Kidney (tissue), 14 donors: ENCODE measurements around the gene SLC3A2. TPM values are rescaled to one million over a fixed set of nuclear protein-coding genes. Genes with fewer than 3 reads are reported as not detected.
A peak's percentile ranks its signal among the peaks of the same experiment; 100 is the strongest.

Experiments used
- DNase-seq, 5 donors: peaks; one replicate each; pipeline ENCODE4 v3.0.0-alpha.2; 2013 to 2020
- FAIRE-seq: peaks from 2 replicates; lab custom pipeline; 2012; peaks lifted over from hg19 to GRCh38; lab: Jason Lieb, UNC
- H3K27ac ChIP-seq, 2 donors: one replicate each; pipeline ENCODE4 v1.7.0; 2013; ENCODE audit warnings: low read depth in 2 of 2, low read length in 2 of 2, inconsistent platforms in 1 of 2
- H3K27me3 ChIP-seq: one replicate; pipeline ENCODE4 v1.7.1; 2013; ENCODE audit warnings: low read length, inconsistent platforms; ENCODE audit not compliant: control insufficient read depth, insufficient read depth
- H3K36me3 ChIP-seq, 3 donors: one replicate each; pipeline versions ENCODE4 v1.7.0 to v1.7.1; 2013; ENCODE audit warnings: low read length in 3 of 3, control low read depth in 1 of 3, inconsistent platforms in 1 of 3; ENCODE audit not compliant: insufficient read depth in 3 of 3, control insufficient read depth in 2 of 3
- H3K4me1 ChIP-seq, 3 donors: one replicate each; pipeline versions ENCODE4 v1.7.0 to v1.7.1; 2013; ENCODE audit warnings: low read length in 3 of 3, inconsistent platforms in 1 of 3, low read depth in 1 of 3; ENCODE audit not compliant: control insufficient read depth in 2 of 3, insufficient read depth in 2 of 3
- H3K4me3 ChIP-seq, 3 donors: one replicate each; pipeline versions ENCODE4 v1.7.0 to v1.8.1; 2013; ENCODE audit warnings: low read length in 3 of 3, control low read depth in 1 of 3, inconsistent platforms in 1 of 3
- H3K9ac ChIP-seq, 3 donors: one replicate each; pipeline versions ENCODE4 v1.7.0 to v1.7.1; 2013; ENCODE audit warnings: low read length in 3 of 3, control low read depth in 1 of 3, inconsistent platforms in 1 of 3
- H3K9me3 ChIP-seq, 3 donors: one replicate each; pipeline versions ENCODE4 v1.7.0 to v1.7.1; 2013; ENCODE audit warnings: low read length in 3 of 3, control low read depth in 1 of 3, inconsistent platforms in 1 of 3; ENCODE audit not compliant: control insufficient read depth in 2 of 3, insufficient read depth in 1 of 3
- CTCF ChIP-seq: IDR thresholded peaks from 3 replicates; pipeline ENCODE4 v1.5.1; 2012; ENCODE audit warnings: mild to moderate bottlenecking, moderate library complexity, borderline replicate concordance; ENCODE audit not compliant: insufficient read depth; ENCODE audit errors: extremely low read depth
- intact Hi-C: fragments of 100-400 bp; cut with DNase I; formaldehyde crosslinking; loops from one replicate; pipeline ENCODE4 v1.11.1; 2022
- polyA plus RNA-seq: library from polyadenylated mRNA; stranded (reverse); fragments of 350-450 nt; fragmentation: Illumina TruSeq; extraction: RNeasy Lipid Tissue Mini Kit (QIAGEN cat#74804); gene quantifications from one replicate; pipeline ENCODE4 v1.2.3, GENCODE V29; 2014; ENCODE audit warnings: low read depth, low replicate concordance; ENCODE audit not compliant: insufficient read depth
- total RNA-seq: library from RNA; stranded (reverse); fragmentation: NEBNext Ultra II Directional; extraction: Animal tissue kit (Norgen Biotek cat#: 25700); gene quantifications from one replicate; pipeline ENCODE4 v1.2.1, GENCODE V29; 2021
- donor health status: control.
- donor health status: control.
- donor health status: control.
- donor health status: control.
- donor health status: control.
- donor health status: DM: yes; HTN: yes; CAD: no.
- donor health status: Normal renal cell carcinoma (clear cell type).

Gene SLC3A2
- total and polyA plus RNA-seq, 2 donors from 2014 or later = 203 to 299 TPM

DNA sequence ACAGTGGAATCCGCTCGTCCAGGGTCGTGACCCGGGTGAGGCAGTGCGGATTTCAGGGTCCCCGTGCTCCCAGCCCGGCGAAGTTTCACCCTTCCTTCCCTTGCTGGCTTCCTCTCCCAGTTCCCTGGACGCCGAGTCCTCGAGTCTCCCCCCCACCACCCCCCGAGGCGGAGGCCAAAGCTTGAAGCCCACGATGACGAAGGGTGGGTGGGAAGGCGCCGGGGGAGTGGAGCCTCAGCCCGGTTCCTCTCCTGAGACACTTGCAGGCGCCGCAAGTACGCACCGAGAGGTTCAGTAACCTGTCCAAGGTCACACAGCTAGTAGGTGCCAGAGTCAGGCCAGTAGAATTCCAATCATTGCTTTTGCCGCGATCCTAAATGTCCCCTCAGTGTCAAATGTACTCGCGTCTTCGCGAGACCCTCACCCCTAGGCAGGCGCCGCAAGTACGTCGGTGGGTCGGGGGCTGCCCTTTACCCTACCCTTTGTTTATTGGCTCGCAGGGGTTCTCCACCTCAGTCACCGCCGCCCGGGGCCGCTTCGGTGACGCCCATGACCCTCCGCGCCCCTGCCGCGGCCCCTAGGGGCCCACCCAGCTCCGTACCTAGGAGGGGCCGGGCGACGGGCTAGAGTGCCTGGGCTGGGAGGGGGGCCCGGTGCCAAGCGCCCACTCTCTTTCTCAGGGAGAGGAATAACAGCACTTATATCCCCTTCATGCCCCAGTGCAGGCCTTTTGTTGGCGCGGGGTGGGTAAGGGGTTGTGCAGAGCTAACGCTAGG lies 46.2 kb downstream of the SLC3A2 start:
- DNase-seq = peak in 2 of 5 donors; percentile 53 to 68
- no peaks in the 10 kb centered on the region for H3K36me3 ChIP-seq
- no peak for FAIRE-seq
- peaks cover 31% of the 10 kb centered on the region for H3K27me3 ChIP-seq
- H3K27ac ChIP-seq = no peak overlapping the region
- H3K9ac ChIP-seq = no peak overlapping the region
- intact Hi-C loops = no loop called here
- H3K4me1 ChIP-seq = peaks cover 0 to 10% (median 0%) of the 10 kb centered on the region in 3 donors
- no peak for TF ChIP-seq CTCF
- no peaks in the 10 kb centered on the region for H3K9me3 ChIP-seq
- H3K4me3 ChIP-seq = no peak overlapping the region

DNA sequence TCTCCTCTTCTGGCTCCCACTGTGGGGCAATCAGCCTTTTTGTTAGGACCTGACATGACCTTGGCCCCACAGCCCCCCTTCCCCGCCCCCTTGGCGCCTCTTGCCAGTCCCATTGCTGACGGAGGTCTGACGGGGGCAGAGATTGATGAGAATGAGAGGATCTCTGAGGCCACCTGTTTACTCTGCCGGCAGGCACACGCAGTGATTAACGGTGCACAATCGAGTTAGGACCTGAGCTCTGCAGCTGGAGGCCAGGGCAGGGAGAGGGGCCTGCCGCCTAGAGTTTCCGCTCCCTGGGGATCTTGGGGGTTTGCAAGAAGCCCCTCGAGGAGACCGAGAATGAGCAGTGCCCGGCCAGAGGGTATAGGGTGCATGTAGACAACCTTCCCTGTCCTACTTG lies 47.3 kb downstream of the SLC3A2 start:
- H3K27me3 ChIP-seq = peaks cover 29% of the 10 kb centered on the region
- DNase-seq (peak in 2 of 5 donors; percentile 28 to 76), FAIRE-seq (no peak)
- no peaks in the 10 kb centered on the region for H3K9me3 ChIP-seq
- H3K27ac ChIP-seq = no peak overlapping the region
- TF ChIP-seq CTCF = no peak
- H3K9ac ChIP-seq = no peak overlapping the region
- no peaks in the 10 kb centered on the region for H3K36me3 ChIP-seq
- intact Hi-C loops = no loop called here
- H3K4me3 ChIP-seq = no peak overlapping the region
- peaks cover 0 to 9% (median 0%) of the 10 kb centered on the region in 3 donors for H3K4me1 ChIP-seq

GRCh38 chr11:62930157-62930556 lies 49.5 kb downstream of the SLC3A2 start:
- Histone ChIP-seq H3K27ac (no peak overlapping the region), H3K9ac (no peak overlapping the region), H3K4me1 (peaks cover 0 to 4% (median 0%) of the 10 kb centered on the region in 3 donors), H3K4me3 (no peak overlapping the region), H3K9me3 (no peaks in the 10 kb centered on the region), H3K27me3 (peaks cover 21% of the 10 kb centered on the region), H3K36me3 (no peaks in the 10 kb centered on the region)
- no peak for TF ChIP-seq CTCF
- intact Hi-C loops = no loop called here
- DNase-seq (no peak), FAIRE-seq (no peak)
